LNCaP clone FGC (cell line): ENCODE measurements around the gene SDK2.
A peak's percentile ranks its signal among the peaks of the same experiment; 100 is the strongest.
"Not testable (repeated sequence)": the region's sequence is repeated elsewhere in the genome, so short reads cannot be mapped to it uniquely, and the experiment has no call there.

Source experiments
- DNase-seq: peaks from one replicate; pipeline ENCODE4 v3.0.0-alpha.2; 2011; ENCODE audit warnings: low read depth
- H3K4me3 ChIP-seq: 2 replicates; pipeline ENCODE4 v1.5.1; 2011; ENCODE audit warnings: mild to moderate bottlenecking, low read depth, low read length, control low read depth
- CTCF ChIP-seq: IDR thresholded peaks from 2 replicates; pipeline ENCODE4 v1.5.1; 2012; ENCODE audit warnings: mild to moderate bottlenecking; ENCODE audit not compliant: control insufficient read depth, insufficient read depth; ENCODE audit errors: extremely low read depth

The SDK2 gene

DNA sequence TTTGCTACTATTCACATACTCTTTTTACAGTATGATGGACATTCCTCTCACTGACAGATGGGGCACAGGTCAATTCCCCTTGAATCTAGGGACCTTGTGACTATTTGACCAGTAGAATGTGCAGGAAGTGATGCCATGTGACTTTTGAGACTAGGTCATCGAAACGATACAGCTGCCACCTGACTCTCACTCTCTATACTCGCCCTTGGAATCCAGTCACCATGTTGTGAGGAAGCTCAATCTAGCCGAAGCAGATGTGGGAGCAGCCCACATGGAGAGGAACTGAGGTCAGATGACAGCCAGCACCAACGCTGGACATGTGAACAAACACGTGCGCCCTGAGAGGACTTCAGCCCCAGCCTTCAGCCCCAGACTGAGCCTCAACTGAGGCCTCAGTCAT, 184.3 kb downstream of the SDK2 start:
- no peak for TF ChIP-seq CTCF
- no peak for DNase-seq
- H3K4me3 ChIP-seq: no peak overlapping the region

- TF ChIP-seq CTCF: no peak
- no peak for DNase-seq
- H3K4me3 ChIP-seq: no peak overlapping the region
Measured at GRCh38 chr17:73455767-73456166, 188.5 kb downstream of the SDK2 start.

GRCh38 chr17:73455050-73455687, 189.1 kb downstream of the SDK2 start:
- TF ChIP-seq CTCF: no peak
- DNase-seq: peak; percentile 10
- no peak overlapping the region for H3K4me3 ChIP-seq

GRCh38 chr17:73453494-73453893, 190.8 kb downstream of the SDK2 start:
- not testable (repeated sequence) for H3K4me3 ChIP-seq, DNase-seq

DNA sequence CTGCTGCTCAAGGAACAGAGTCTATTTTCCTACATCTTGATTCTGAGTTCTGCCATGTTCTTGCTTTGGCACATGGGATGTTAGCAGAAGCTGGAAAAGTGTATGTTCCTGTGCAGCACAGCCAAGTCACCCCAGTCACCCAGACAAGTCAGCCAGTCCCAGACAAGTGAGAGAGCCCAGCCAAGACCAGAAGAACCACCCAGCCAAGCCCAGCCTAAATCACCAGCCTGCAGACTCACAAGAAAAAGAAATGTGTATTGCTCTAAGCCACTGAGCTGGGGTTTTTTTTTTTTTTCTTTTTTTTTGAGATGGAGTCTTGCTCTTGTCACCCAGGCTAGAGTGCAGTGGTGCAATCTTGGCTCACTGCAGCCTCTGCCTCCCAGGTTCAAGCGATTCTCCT, 191.2 kb downstream of the SDK2 start:
- TF ChIP-seq CTCF: no peak
- no peak for DNase-seq
- H3K4me3 ChIP-seq: no peak overlapping the region

- DNase-seq: no peak
- TF ChIP-seq CTCF: no peak
- no peak overlapping the region for H3K4me3 ChIP-seq
Measured at GRCh38 chr17:73452009-73452408, 192.2 kb downstream of the SDK2 start.

DNA sequence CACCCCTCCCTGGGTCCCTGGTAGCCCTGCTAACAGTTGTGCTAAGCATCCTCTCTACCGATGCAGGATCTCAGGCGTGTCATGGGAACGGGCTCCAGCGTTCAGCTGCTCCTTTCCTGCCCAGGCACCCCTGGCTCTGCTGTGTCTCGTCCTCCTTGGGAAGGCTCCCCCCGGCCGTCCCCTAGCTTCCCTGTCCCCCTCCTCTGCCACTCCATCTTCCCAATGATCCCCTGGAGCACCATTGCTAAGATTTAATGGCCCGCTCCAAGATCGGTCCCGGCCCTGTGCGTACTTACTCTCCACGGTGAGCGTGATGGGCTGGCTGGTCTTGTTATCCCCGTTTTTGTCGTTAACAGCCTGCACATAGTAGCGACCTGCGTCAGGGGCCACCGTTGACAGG, 196.9 kb downstream of the SDK2 start:
- TF ChIP-seq CTCF: no peak

DNA sequence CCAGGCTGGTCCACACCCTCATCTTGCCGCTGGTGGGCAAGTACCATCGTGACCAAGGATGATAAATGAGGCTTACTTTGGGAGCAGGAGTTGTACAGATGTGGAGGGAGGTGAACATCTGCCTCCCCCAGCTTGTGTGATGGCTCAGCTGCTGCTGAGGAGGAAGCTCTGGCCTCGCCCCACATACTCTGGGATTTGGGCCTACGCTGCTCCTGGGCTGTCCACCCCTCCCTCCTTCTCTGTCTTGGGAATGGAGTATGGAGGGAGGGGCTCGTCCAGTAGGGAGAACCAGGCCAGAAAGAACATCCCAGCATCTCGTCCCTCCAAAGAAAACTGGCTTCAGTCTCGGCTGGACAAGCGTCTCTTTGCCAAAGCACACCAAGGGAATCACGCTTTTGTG, 197.6 kb downstream of the SDK2 start:
- no peak overlapping the region for H3K4me3 ChIP-seq
- DNase-seq: no peak
- TF ChIP-seq CTCF: no peak

More for the DNA sequence above, 196.9 kb downstream of the SDK2 start:
- no peak overlapping the region for H3K4me3 ChIP-seq
- no peak for DNase-seq
